ENCODE measurements around the gene XPC. TPM values are rescaled to one million over a fixed set of nuclear protein-coding genes. Genes with fewer than 3 reads are reported as not detected.

The XPC gene
- total RNA-seq, 2 donors from 2014 or later, result 33.0 to 40.0 TPM

- H3K27ac ChIP-seq (ENCODE audit: low read depth, low read length), result no peak overlapping the region
- H3K36me3 Mint-ChIP-seq (ENCODE audit: low read depth), result peaks cover 73% of the 10 kb centered on the region
- H3K4me3 Mint-ChIP-seq, result no peak overlapping the region
- 93 to 94% methylated on average over 2 to 4 of the region's 4 CpGs for WGBS, 2 experiments (ENCODE audit: insufficient coverage in 1 of 2, insufficient read length in 1 of 2)
- H3K9ac ChIP-seq (ENCODE audit: extremely low read depth, low read length, poor library complexity, severe bottlenecking), result no peak overlapping the region
- H3K36me3 ChIP-seq (ENCODE audit: control insufficient read depth, insufficient read depth, low read length), result peaks cover 83% of the 10 kb centered on the region
- no peaks in the 10 kb centered on the region for H3K27me3 ChIP-seq (ENCODE audit: control insufficient read depth, insufficient read depth, low read length, poor library complexity, severe bottlenecking)
- H3K4me3 ChIP-seq (ENCODE audit: low read length), result no peak overlapping the region
- no peaks in the 10 kb centered on the region for H3K27me3 Mint-ChIP-seq (ENCODE audit: insufficient read depth)
- peaks cover 5% of the 10 kb centered on the region for H3K9me3 ChIP-seq (ENCODE audit: control insufficient read depth, low read length)
- peaks cover 4% of the 10 kb centered on the region for H3K4me1 ChIP-seq (ENCODE audit: control insufficient read depth, insufficient read depth, low read length)
- DNase-seq, result no peak
- H3K27ac Mint-ChIP-seq, result no peak overlapping the region
- peaks cover 8% of the 10 kb centered on the region for H3K4me1 Mint-ChIP-seq
- TF ChIP-seq CTCF (conservative IDR thresholded peaks at IDR 0.05), result no peak
- no peaks in the 10 kb centered on the region for H3K9me3 Mint-ChIP-seq
Measured at GRCh38 chr3:14130230-14130629, 48.2 kb downstream of the XPC start.

- Mint-ChIP-seq H3K4me3 (no peak overlapping the region), H3K4me1 (peaks cover 8% of the 10 kb centered on the region), H3K9me3 (no peaks in the 10 kb centered on the region), H3K27me3 (ENCODE audit: insufficient read depth) (no peaks in the 10 kb centered on the region), H3K36me3 (ENCODE audit: low read depth) (peaks cover 67% of the 10 kb centered on the region), H3K27ac (no peak overlapping the region)
- H3K27me3 ChIP-seq (ENCODE audit: control insufficient read depth, insufficient read depth, low read length, poor library complexity, severe bottlenecking), result no peaks in the 10 kb centered on the region
- H3K9me3 ChIP-seq (ENCODE audit: control insufficient read depth, low read length), result peaks cover 5% of the 10 kb centered on the region
- H3K4me3 ChIP-seq (ENCODE audit: low read length), result no peak overlapping the region
- WGBS, 2 experiments (ENCODE audit: insufficient coverage in 1 of 2, insufficient read length in 1 of 2), result 97 to 100% methylated on average over 2 to 6 of the region's 6 CpGs
- peaks cover 73% of the 10 kb centered on the region for H3K36me3 ChIP-seq (ENCODE audit: control insufficient read depth, insufficient read depth, low read length)
- peaks cover 4% of the 10 kb centered on the region for H3K4me1 ChIP-seq (ENCODE audit: control insufficient read depth, insufficient read depth, low read length)
- H3K27ac ChIP-seq (ENCODE audit: low read depth, low read length), result no peak overlapping the region
- no peak for TF ChIP-seq CTCF (conservative IDR thresholded peaks at IDR 0.05)
- peak; percentile 7 for DNase-seq
- no peak overlapping the region for H3K9ac ChIP-seq (ENCODE audit: extremely low read depth, low read length, poor library complexity, severe bottlenecking)
Measured at GRCh38 chr3:14129296-14129695, 49.1 kb downstream of the XPC start.

GRCh38 chr3:14128724-14129123 is 49.7 kb downstream of the XPC start:
- no peak for DNase-seq
- no peak overlapping the region for H3K27ac Mint-ChIP-seq
- H3K9me3 Mint-ChIP-seq, result no peaks in the 10 kb centered on the region
- no peak overlapping the region for H3K4me3 Mint-ChIP-seq
- Histone ChIP-seq H3K9me3 (ENCODE audit: control insufficient read depth, low read length) (peaks cover 5% of the 10 kb centered on the region), H3K27ac (ENCODE audit: low read depth, low read length) (no peak overlapping the region), H3K27me3 (ENCODE audit: control insufficient read depth, insufficient read depth, low read length, poor library complexity, severe bottlenecking) (no peaks in the 10 kb centered on the region), H3K4me3 (ENCODE audit: low read length) (no peak overlapping the region), H3K36me3 (ENCODE audit: control insufficient read depth, insufficient read depth, low read length) (peaks cover 68% of the 10 kb centered on the region), H3K4me1 (ENCODE audit: control insufficient read depth, insufficient read depth, low read length) (peaks cover 4% of the 10 kb centered on the region), H3K9ac (ENCODE audit: extremely low read depth, low read length, poor library complexity, severe bottlenecking) (no peak overlapping the region)
- H3K36me3 Mint-ChIP-seq (ENCODE audit: low read depth), result peaks cover 63% of the 10 kb centered on the region
- peaks cover 11% of the 10 kb centered on the region for H3K4me1 Mint-ChIP-seq
- 92 to 96% methylated on average over 4 to 5 of the region's 5 CpGs for WGBS, 2 experiments (ENCODE audit: insufficient coverage in 1 of 2, insufficient read length in 1 of 2)
- H3K27me3 Mint-ChIP-seq (ENCODE audit: insufficient read depth), result no peaks in the 10 kb centered on the region
- TF ChIP-seq CTCF (conservative IDR thresholded peaks at IDR 0.05), result no peak

All from endodermal cell (in vitro differentiated cells).